Liver (tissue), 9 donors: ENCODE data around the gene RICTOR. TPM values are rescaled to one million over a fixed set of nuclear protein-coding genes. Genes with fewer than 3 reads are reported as not detected.
A peak's percentile ranks its signal among the peaks of the same experiment; 100 is the strongest.

Source experiments
- DNase-seq: peaks from one replicate; pipeline ENCODE4 v3.0.0-alpha.2; 2017; ENCODE audit warnings: low spot score
- H3K27ac ChIP-seq, 2 donors: one replicate each; pipeline ENCODE4 v1.7.0; 2013; ENCODE audit warnings: inconsistent platforms in 2 of 2, low read length in 2 of 2, control low read depth in 1 of 2, low read depth in 1 of 2, mild to moderate bottlenecking in 1 of 2
- H3K27me3 ChIP-seq, 4 donors: one replicate each; pipeline versions ENCODE4 v1.6.1 to v1.7.0; 2013; ENCODE audit warnings: low read length in 3 of 4, inconsistent platforms in 1 of 4, mild to moderate bottlenecking in 1 of 4, moderate library complexity in 1 of 4; ENCODE audit not compliant: control insufficient read depth in 4 of 4, insufficient read depth in 4 of 4
- H3K36me3 ChIP-seq, 4 donors: one replicate each; pipeline versions ENCODE4 v1.6.1 to v1.7.0; 2013; ENCODE audit warnings: low read length in 3 of 4, mild to moderate bottlenecking in 3 of 4, low read depth in 1 of 4, moderate library complexity in 1 of 4; ENCODE audit not compliant: control insufficient read depth in 4 of 4, insufficient read depth in 3 of 4
- H3K4me1 ChIP-seq, 4 donors: one replicate each; pipeline versions ENCODE4 v1.6.1 to v1.7.0; 2013; ENCODE audit warnings: low read length in 3 of 4, mild to moderate bottlenecking in 3 of 4, moderate library complexity in 1 of 4; ENCODE audit not compliant: control insufficient read depth in 4 of 4, insufficient read depth in 4 of 4
- H3K4me3 ChIP-seq, 3 donors: one replicate each; pipeline versions ENCODE4 v1.6.1 to v1.7.0; 2013; ENCODE audit warnings: low read length in 3 of 3, control low read depth in 1 of 3, low read depth in 1 of 3, mild to moderate bottlenecking in 1 of 3
- H3K9ac ChIP-seq, 2 donors: one replicate each; pipeline ENCODE4 v1.7.0; 2013; ENCODE audit warnings: low read length in 2 of 2, mild to moderate bottlenecking in 2 of 2, moderate library complexity in 2 of 2, control low read depth in 1 of 2, low read depth in 1 of 2
- H3K9me3 ChIP-seq, 4 donors: one replicate each; pipeline versions ENCODE4 v1.6.1 to v1.7.0; 2013; ENCODE audit warnings: low read length in 3 of 4; ENCODE audit not compliant: control insufficient read depth in 4 of 4
- ATF3 ChIP-seq: IDR thresholded peaks from 2 replicates; pipeline ENCODE4 v1.6.1; 2016; ENCODE audit warnings: antibody characterized with exemption
- CTCF ChIP-seq: fragments of 150-350 bp; IDR thresholded peaks from 2 replicates; pipeline ENCODE4 v1.5.1; 2017; ENCODE audit warnings: improper control_type of control experiment, low read depth, low read length; ENCODE audit not compliant: missing input control
- EGR1 ChIP-seq, 2 donors: IDR thresholded peaks; 2 replicates each; pipeline ENCODE4 v1.6.1; 2016 to 2018; ENCODE audit warnings: antibody characterized with exemption in 2 of 2, low read depth in 2 of 2
- FOXA1 ChIP-seq: IDR thresholded peaks from 2 replicates; pipeline ENCODE4 v1.6.1; 2016; ENCODE audit warnings: antibody characterized with exemption
- FOXA2 ChIP-seq: IDR thresholded peaks from 2 replicates; pipeline ENCODE4 v1.6.1; 2016; ENCODE audit warnings: antibody characterized with exemption
- GABPA ChIP-seq, 2 donors: IDR thresholded peaks in 1 of 2; conservative IDR thresholded peaks in 1 of 2; 2 replicates each; pipeline ENCODE4 v1.6.1; 2016; ENCODE audit warnings: antibody characterized with exemption in 2 of 2, mild to moderate bottlenecking in 1 of 2, moderate library complexity in 1 of 2
- HNF4A ChIP-seq, 2 donors: conservative IDR thresholded peaks; 2 replicates each; pipeline ENCODE4 v1.6.1; 2016; ENCODE audit warnings: antibody characterized with exemption in 2 of 2, mild to moderate bottlenecking in 2 of 2
- JUND ChIP-seq, 2 donors: IDR thresholded peaks; 2 replicates each; pipeline ENCODE4 v1.6.1; 2016; ENCODE audit warnings: antibody characterized with exemption in 2 of 2
- MAX ChIP-seq: IDR thresholded peaks from 2 replicates; pipeline ENCODE4 v1.6.1; 2016; ENCODE audit warnings: antibody characterized with exemption
- NR2F2 ChIP-seq: IDR thresholded peaks from 2 replicates; pipeline ENCODE4 v1.6.1; 2016; ENCODE audit warnings: antibody characterized with exemption
- RAD21 ChIP-seq, 2 donors: IDR thresholded peaks; 2 replicates each; pipeline ENCODE4 v1.6.1; 2016; ENCODE audit warnings: antibody characterized with exemption in 2 of 2, mild to moderate bottlenecking in 2 of 2
- REST ChIP-seq: IDR thresholded peaks from 2 replicates; pipeline ENCODE4 v1.6.1; 2016; ENCODE audit warnings: antibody characterized with exemption, mild to moderate bottlenecking
- RXRA ChIP-seq, 2 donors: IDR thresholded peaks; 2 replicates each; pipeline ENCODE4 v1.6.1; 2017 to 2018; ENCODE audit warnings: antibody characterized with exemption in 2 of 2, mild to moderate bottlenecking in 1 of 2
- SP1 ChIP-seq: IDR thresholded peaks from 2 replicates; pipeline ENCODE4 v1.6.1; 2018; ENCODE audit warnings: antibody characterized with exemption, mild to moderate bottlenecking
- TAF1 ChIP-seq: conservative IDR thresholded peaks from 2 replicates; pipeline ENCODE4 v1.6.1; 2016; ENCODE audit warnings: antibody characterized with exemption, mild to moderate bottlenecking
- YY1 ChIP-seq: IDR thresholded peaks from 2 replicates; pipeline ENCODE4 v1.6.1; 2016; ENCODE audit warnings: antibody characterized with exemption, mild to moderate bottlenecking
- ZBTB33 ChIP-seq: IDR thresholded peaks from 2 replicates; pipeline ENCODE4 v1.6.1; 2016; ENCODE audit warnings: antibody characterized with exemption
- WGBS: extraction: QIAGEN DNeasy Blood & Tissue Kit; methylation state at CpG from one replicate; pipeline ENCODE4 v1.1.7; 2013; 5-methylcytosine and 5-hydroxymethylcytosine counted together
- polyA plus RNA-seq, 2 donors: library from polyadenylated mRNA; stranded (reverse) in 1 of 2; unstranded in 1 of 2; fragments of 200-250 nt in 1 of 2; fragments of >200 nt in 1 of 2; fragmentation: Nextera tagmentation in 1 of 2; extraction: Ambion mirVana in 1 of 2; gene quantifications; one replicate each; pipeline versions ENCODE4 v1.2.1 to v1.2.3, GENCODE V29; 2013 to 2015
- total RNA-seq, 2 donors: library from RNA; depleted of rRNA; stranded (reverse); fragments of >200 nt; gene quantifications; one replicate each; pipeline ENCODE4 v1.2.3, GENCODE V29; 2014
- donor health status: healthy.
- donor health status: healthy.
- donor health status: healthy.
- donor health status: healthy.
- donor health status: healthy.

The RICTOR gene
- total and polyA plus RNA-seq, 4 donors, result 2.1 to 24.0 (median 15.0) TPM

- H3K9me3 ChIP-seq, result no peaks in the 10 kb centered on the region
- H3K4me1 ChIP-seq, result peaks cover 12 to 30% (median 18%) of the 10 kb centered on the region in 4 donors
- TF ChIP-seq CTCF (no peak), REST (no peak), MAX (no peak), FOXA2 (no peak), ATF3 (no peak), FOXA1 (no peak), YY1 (no peak), SP1 (no peak), RAD21 (IDR thresholded peaks at IDR 0.05) (no peak), EGR1 (IDR thresholded peaks at IDR 0.05; ENCODE audit: low read depth in 2 of 2) (no peak), RXRA (IDR thresholded peaks at IDR 0.05) (no peak), GABPA (IDR thresholded peaks at IDR 0.05 in 1 of 2, conservative IDR thresholded peaks at IDR 0.05 in 1 of 2) (no peak), ZBTB33 (no peak), TAF1 (no peak), HNF4A (conservative IDR thresholded peaks at IDR 0.05) (no peak), NR2F2 (no peak), JUND (IDR thresholded peaks at IDR 0.05) (no peak)
- no peak for DNase-seq
- no peak overlapping the region for H3K9ac ChIP-seq
- no peaks in the 10 kb centered on the region for H3K27me3 ChIP-seq
- H3K4me3 ChIP-seq, result no peak overlapping the region
- no peaks in the 10 kb centered on the region for H3K36me3 ChIP-seq
- H3K27ac ChIP-seq, result no peak overlapping the region
- WGBS, result 79% methylated on average over 3 of the region's 3 CpGs
Measured at GRCh38 chr5:39052141-39052540, 22.1 kb downstream of the RICTOR start.

GRCh38 chr5:39049315-39049714, 24.9 kb downstream of the RICTOR start:
- H3K4me3 ChIP-seq, result no peak overlapping the region
- H3K27me3 ChIP-seq, result no peaks in the 10 kb centered on the region
- 63% methylated on average over 1 of the region's 1 CpG for WGBS
- no peaks in the 10 kb centered on the region for H3K36me3 ChIP-seq
- H3K9me3 ChIP-seq, result no peaks in the 10 kb centered on the region
- TF ChIP-seq FOXA2, result peak; percentile 34
- TF ChIP-seq HNF4A (conservative IDR thresholded peaks at IDR 0.05), result no peak
- H3K27ac ChIP-seq, result no peak overlapping the region
- H3K9ac ChIP-seq, result no peak overlapping the region
- no peak for DNase-seq
- peaks cover 0 to 9% (median 7%) of the 10 kb centered on the region in 4 donors for H3K4me1 ChIP-seq
